Activated CD4-positive, alpha-beta memory T cell treated with anti-CD3 and anti-CD28 coated beads for 36 hours (primary cell): ENCODE measurements around the gene KDM2A. TPM values are rescaled to one million over a fixed set of nuclear protein-coding genes. Genes with fewer than 3 reads are reported as not detected.

ENCODE experiments used
- CTCF ChIA-PET: fragments of 350-600 bp; sonication (Branson Sonifier 250); formaldehyde crosslinking; loops from one replicate; lab custom pipeline; 2021; ENCODE audit warnings: antibody characterized with exemption, inconsistent platforms; lab: Charles Lee
- POLR2A ChIA-PET: fragments of 350-600 bp; sonication (Branson Sonifier 250); formaldehyde crosslinking; loops from one replicate; lab custom pipeline; 2021; ENCODE audit warnings: antibody characterized with exemption; lab: Charles Lee
- DNase-seq: peaks from one replicate; pipeline ENCODE4 v3.0.0-alpha.2; 2020
- H3K27ac Mint-ChIP-seq: one replicate; pipeline ENCODE4 v1.8.0; 2021; ENCODE audit warnings: mixed read lengths
- H3K27me3 Mint-ChIP-seq: one replicate; pipeline ENCODE4 v1.8.0; 2021; ENCODE audit warnings: mixed read lengths
- H3K36me3 Mint-ChIP-seq: one replicate; pipeline ENCODE4 v1.8.0; 2021; ENCODE audit warnings: mixed read lengths
- H3K4me1 Mint-ChIP-seq: one replicate; pipeline ENCODE4 v1.8.0; 2021; ENCODE audit warnings: low read depth, mixed read lengths
- H3K4me3 Mint-ChIP-seq: one replicate; pipeline ENCODE4 v1.8.0; 2021; ENCODE audit warnings: mild to moderate bottlenecking, mixed read lengths
- H3K9me3 Mint-ChIP-seq: one replicate; pipeline ENCODE4 v1.8.0; 2021; ENCODE audit warnings: mixed read lengths
- intact Hi-C: fragments of 100-400 bp; cut with micrococcal nuclease; formaldehyde crosslinking; loops from one replicate; pipeline ENCODE4 v1.15.1; 2023
- total RNA-seq, 2 experiments: library from RNA; stranded (reverse); gene quantifications; one replicate each; pipeline ENCODE4 v1.2.3, GENCODE V29; 2021

Gene KDM2A
- total RNA-seq, 2 experiments from 2014 or later, result 65.1 to 69.6 TPM

DNA sequence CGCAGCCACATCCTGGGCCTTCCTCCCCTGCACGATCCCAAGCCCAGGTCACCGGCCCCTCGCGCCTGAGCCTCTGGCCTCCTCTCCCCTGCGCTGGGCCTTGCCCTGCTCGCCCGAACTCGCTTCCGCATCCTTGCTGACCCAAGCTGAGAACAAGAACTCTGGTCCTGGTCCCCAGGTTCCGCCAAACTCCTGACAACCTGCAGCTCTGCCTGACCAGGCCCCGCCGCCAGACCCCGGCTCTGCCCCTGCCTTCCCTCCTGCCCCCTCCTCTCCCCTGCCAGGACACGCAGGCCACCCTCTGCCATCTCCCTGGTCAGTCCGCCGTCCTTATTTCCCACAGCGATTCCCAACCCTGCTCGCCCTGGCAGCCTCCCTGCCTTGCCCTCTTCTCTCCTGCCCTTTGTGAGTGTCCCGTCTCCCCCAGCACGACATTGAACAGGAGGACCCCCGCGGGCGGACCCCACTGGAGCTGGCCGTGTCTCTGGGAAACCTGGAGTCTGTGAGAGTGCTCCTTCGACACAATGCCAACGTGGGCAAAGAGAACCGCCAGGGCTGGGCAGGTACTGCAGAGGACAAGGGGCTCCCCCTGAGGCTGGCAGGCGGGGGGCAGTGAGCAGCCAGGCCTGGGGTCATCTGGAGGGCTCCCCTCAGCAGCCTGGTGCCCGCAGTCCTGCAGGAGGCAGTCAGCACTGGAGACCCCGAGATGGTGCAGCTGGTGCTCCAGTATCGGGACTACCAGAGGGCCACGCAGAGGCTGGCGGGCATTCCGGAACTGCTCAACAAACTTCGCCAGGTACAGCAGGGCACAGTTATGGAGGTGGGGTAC, 170.8 kb downstream of the KDM2A start:
- ChIA-PET POLR2A (interaction anchor here (0.9 to 5.8 kb wide), 7 partner anchors 12 to 112 kb away, joined by 3 to 72 read pairs (median 13); partner anchors contain the start of genes GRK2, PPP1CA and SSH3), CTCF (interaction anchor here (0.8 to 4.7 kb wide), 9 partner anchors 9 to 62 kb away, joined by 3 to 25 read pairs (median 7); no protein-coding TSS in a partner anchor)
- DNase-seq, result peak; percentile 40
- peak overlapping the region; percentile 88 for H3K4me3 Mint-ChIP-seq
- H3K4me1 Mint-ChIP-seq, result peaks cover 67% of the 10 kb centered on the region
- peak overlapping the region; percentile 84 for H3K27ac Mint-ChIP-seq
- H3K36me3 Mint-ChIP-seq, result peaks cover 39% of the 10 kb centered on the region
- H3K9me3 Mint-ChIP-seq, result no peaks in the 10 kb centered on the region
- H3K27me3 Mint-ChIP-seq, result no peaks in the 10 kb centered on the region
- intact Hi-C loops, result loop anchor here (2.0 to 5.0 kb wide), 2 partner anchors 49 to 197 kb away; no protein-coding TSS in a partner anchor

DNA sequence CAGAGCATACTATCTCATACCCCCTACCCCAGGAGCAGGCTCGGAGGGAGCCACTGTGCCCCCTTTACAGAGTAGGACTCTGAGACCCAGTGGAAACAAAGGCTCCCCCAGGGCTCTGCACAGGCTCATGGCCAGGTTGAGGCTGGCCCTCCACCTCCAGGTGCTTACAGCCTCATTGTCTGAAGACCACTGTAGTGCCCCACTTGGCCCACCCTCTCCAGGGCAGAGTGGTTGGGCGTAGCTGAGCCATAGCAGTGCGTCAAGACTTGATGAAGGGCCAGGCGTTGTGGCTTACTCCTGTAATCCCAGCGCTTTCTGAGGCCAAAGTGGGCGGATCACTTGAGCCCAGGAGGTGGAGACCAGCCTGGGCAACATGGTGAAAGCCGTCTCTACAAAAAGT, 171.7 kb downstream of the KDM2A start:
- Mint-ChIP-seq H3K4me1 (peaks cover 62% of the 10 kb centered on the region), H3K36me3 (peaks cover 43% of the 10 kb centered on the region), H3K9me3 (peaks cover 2% of the 10 kb centered on the region), H3K27ac (peak overlapping the region; percentile 84), H3K4me3 (no peak overlapping the region), H3K27me3 (no peaks in the 10 kb centered on the region)
- CTCF ChIA-PET, result interaction anchor here (1.1 to 4.7 kb wide), 4 partner anchors 20 to 66 kb away, joined by 3 to 22 read pairs (median 3); no protein-coding TSS in a partner anchor
- intact Hi-C loops, result no loop called here
- no peak for DNase-seq
- POLR2A ChIA-PET, result interaction anchor here (5.8 kb wide), 1 partner anchor 21 kb away, joined by 72 read pairs; the partner anchor contains the start of gene GRK2

DNA sequence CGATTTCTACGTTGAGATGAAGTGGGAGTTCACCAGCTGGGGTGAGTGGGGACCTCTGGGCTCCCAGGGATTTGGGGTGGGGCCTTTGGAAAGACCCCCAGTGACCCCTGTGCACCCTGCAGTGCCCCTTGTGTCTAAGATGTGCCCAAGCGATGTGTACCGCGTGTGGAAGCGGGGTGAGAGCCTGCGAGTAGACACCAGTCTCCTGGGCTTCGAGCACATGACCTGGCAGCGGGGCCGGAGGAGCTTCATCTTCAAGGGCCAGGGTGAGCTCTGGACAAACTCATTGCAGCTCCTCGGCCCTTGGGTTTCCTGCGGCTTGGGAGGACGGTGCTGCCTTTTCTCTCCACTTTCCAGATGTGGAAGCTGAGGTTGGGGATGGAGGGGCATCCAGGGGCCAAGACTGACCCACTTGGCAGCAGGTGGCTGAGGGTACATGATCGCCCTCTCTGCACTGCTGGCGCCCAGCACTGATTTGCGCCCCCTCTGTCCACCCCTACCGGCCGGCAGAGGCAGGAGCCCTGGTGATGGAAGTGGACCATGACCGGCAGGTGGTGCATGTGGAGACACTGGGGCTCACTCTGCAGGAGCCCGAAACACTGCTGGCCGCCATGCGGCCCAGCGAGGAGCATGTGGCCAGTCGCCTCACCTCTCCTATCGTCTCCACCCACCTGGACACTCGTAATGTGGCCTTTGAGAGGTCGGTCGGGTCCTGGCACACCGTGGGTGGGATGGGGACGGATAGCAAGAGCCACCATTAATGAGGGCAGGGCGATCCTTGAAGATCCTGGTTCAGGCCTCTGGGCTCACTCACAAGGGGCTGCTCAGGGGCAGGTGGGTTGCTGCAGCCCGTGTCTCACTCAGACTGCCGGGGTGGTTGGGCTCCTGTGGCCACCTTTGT, 172.7 kb downstream of the KDM2A start:
- H3K27ac Mint-ChIP-seq, result peak overlapping the region; percentile 5
- peaks cover 47% of the 10 kb centered on the region for H3K36me3 Mint-ChIP-seq
- no peak for DNase-seq
- H3K27me3 Mint-ChIP-seq, result no peaks in the 10 kb centered on the region
- peaks cover 10% of the 10 kb centered on the region for H3K9me3 Mint-ChIP-seq
- peaks cover 57% of the 10 kb centered on the region for H3K4me1 Mint-ChIP-seq
- POLR2A ChIA-PET, result interaction anchor here (5.8 kb wide), 1 partner anchor 22 kb away, joined by 72 read pairs; the partner anchor contains the start of gene GRK2
- CTCF ChIA-PET, result interaction anchor here (1.1 to 4.7 kb wide), 5 partner anchors 21 to 65 kb away, joined by 3 to 22 read pairs (median 4); no protein-coding TSS in a partner anchor
- intact Hi-C loops, result no loop called here
- H3K4me3 Mint-ChIP-seq, result peak overlapping the region; percentile 23

DNA sequence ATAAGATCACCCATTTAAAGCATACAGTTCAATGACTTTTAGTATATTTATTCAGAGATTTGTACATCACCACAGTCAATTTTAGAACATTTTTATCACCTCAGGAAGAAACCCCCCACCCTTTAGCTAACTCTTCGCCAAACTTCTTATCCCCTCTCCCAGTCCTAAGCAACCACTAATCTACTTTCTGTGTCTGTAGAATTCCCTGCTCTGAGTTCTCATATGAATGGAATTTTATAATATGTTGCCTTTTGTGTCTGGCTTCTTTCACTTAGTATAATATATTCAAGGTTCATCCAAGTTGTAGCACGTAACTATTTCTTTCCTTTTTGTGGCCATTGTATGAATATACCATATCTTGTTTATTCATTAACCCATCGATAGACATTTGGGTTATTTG, 173.6 kb downstream of the KDM2A start:
- ChIA-PET CTCF (interaction anchor here (1.3 to 2.2 kb wide), 6 partner anchors 25 to 90 kb away, joined by 3 to 15 read pairs (median 4); no protein-coding TSS in a partner anchor), POLR2A (interaction anchor here (1.0 to 2.1 kb wide), 5 partner anchors 10 to 53 kb away, joined by 3 to 6 read pairs (median 6); partner anchors contain the start of gene SSH3)
- Mint-ChIP-seq H3K27ac (peak overlapping the region; percentile 68), H3K4me1 (peaks cover 48% of the 10 kb centered on the region), H3K27me3 (no peaks in the 10 kb centered on the region), H3K36me3 (peaks cover 49% of the 10 kb centered on the region), H3K4me3 (no peak overlapping the region), H3K9me3 (peaks cover 13% of the 10 kb centered on the region)
- intact Hi-C loops, result loop anchor here (1.0 kb wide), 1 partner anchor 28 kb away; no protein-coding TSS in a partner anchor
- DNase-seq, result no peak

DNA sequence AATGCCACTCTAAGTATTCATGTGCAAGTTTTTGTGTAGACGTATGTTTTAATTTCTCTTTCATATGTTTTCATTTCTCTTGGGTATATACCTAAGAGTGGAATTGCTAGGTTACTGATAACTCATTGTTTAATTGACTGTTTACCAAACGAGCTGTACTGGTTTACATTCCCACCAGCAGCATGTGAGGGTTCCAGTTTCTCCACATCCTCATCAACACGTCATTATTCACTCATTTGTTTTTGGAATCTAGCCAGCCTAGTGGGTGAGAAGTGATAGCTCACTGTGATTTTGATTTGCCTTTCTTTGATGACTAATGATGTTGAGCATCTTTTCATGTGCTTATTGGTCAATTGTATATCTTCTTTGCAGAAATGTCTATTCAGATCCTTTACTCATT, 174.0 kb downstream of the KDM2A start:
- no peak for DNase-seq
- ChIA-PET CTCF (interaction anchor here (1.3 to 2.2 kb wide), 6 partner anchors 24 to 89 kb away, joined by 3 to 15 read pairs (median 4); no protein-coding TSS in a partner anchor), POLR2A (interaction anchor here (1.0 to 2.1 kb wide), 5 partner anchors 10 to 53 kb away, joined by 3 to 6 read pairs (median 6); partner anchors contain the start of gene SSH3)
- peak overlapping the region; percentile 68 for H3K27ac Mint-ChIP-seq
- intact Hi-C loops, result loop anchor here (1.0 kb wide), 1 partner anchor 29 kb away; no protein-coding TSS in a partner anchor
- peaks cover 44% of the 10 kb centered on the region for H3K4me1 Mint-ChIP-seq
- no peaks in the 10 kb centered on the region for H3K27me3 Mint-ChIP-seq
- H3K36me3 Mint-ChIP-seq, result peaks cover 53% of the 10 kb centered on the region
- H3K4me3 Mint-ChIP-seq, result no peak overlapping the region
- peaks cover 13% of the 10 kb centered on the region for H3K9me3 Mint-ChIP-seq

DNA sequence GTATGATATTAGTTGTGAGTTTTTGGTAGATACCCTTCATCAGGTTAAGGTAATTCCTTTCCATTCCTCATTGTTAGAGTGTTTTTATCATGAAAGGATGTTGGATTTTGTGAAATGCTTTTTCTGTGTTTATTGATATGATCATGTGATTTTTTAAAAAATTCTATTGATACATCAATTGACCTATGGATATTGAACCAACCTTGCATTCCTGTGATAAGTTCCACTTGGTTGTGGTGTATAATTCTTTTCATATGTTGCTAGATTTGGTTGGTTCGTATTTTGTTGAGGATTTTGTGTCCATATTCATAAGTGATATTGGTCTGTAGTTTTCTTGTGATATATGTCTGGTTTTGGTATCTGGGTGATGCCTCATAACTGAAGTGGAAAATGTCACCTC, 176.8 kb downstream of the KDM2A start:
- H3K4me1 Mint-ChIP-seq, result peaks cover 38% of the 10 kb centered on the region
- peaks cover 54% of the 10 kb centered on the region for H3K36me3 Mint-ChIP-seq
- H3K4me3 Mint-ChIP-seq, result no peak overlapping the region
- no peak for DNase-seq
- intact Hi-C loops, result no loop called here
- peaks cover 13% of the 10 kb centered on the region for H3K9me3 Mint-ChIP-seq
- no peaks in the 10 kb centered on the region for H3K27me3 Mint-ChIP-seq
- ChIA-PET CTCF (interaction anchor here (1.1 to 1.4 kb wide), 2 partner anchors 21 to 22 kb away, joined by 3 read pairs; no protein-coding TSS in a partner anchor), POLR2A (interaction anchor here (0.6 kb wide), 1 partner anchor 36 kb away, joined by 4 read pairs; no protein-coding TSS in a partner anchor)
- no peak overlapping the region for H3K27ac Mint-ChIP-seq

DNA sequence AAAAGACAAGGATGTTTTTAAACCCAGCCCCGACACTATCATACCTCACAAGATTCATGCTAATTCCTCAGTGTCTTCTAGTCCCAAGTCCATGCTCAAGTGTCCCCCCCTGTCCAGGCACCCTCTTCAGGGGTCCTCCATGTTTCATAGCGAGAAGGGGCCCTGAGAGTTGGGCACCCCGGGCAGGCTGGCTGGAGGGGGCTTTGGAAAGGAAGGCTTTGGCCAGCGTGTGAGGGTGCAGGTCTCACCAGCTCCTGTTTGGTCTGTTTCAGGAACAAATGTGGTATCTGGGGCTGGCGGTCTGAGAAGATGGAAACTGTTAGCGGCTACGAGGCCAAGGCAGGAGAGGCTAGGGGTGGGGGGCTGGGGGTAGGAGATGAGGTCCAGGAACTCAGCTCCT, 179.7 kb downstream of the KDM2A start:
- Mint-ChIP-seq H3K4me3 (no peak overlapping the region), H3K36me3 (peaks cover 48% of the 10 kb centered on the region), H3K27ac (no peak overlapping the region), H3K9me3 (peaks cover 13% of the 10 kb centered on the region), H3K4me1 (peaks cover 15% of the 10 kb centered on the region), H3K27me3 (no peaks in the 10 kb centered on the region)
- no peak for DNase-seq
- ChIA-PET POLR2A (interaction anchor here (0.6 to 1.6 kb wide), 3 partner anchors 28 to 96 kb away, joined by 3 to 5 read pairs (median 3); no protein-coding TSS in a partner anchor), CTCF (interaction anchor here (1.0 to 1.6 kb wide), 4 partner anchors 18 to 84 kb away, joined by 3 to 8 read pairs (median 6); no protein-coding TSS in a partner anchor)
- intact Hi-C loops, result no loop called here

DNA sequence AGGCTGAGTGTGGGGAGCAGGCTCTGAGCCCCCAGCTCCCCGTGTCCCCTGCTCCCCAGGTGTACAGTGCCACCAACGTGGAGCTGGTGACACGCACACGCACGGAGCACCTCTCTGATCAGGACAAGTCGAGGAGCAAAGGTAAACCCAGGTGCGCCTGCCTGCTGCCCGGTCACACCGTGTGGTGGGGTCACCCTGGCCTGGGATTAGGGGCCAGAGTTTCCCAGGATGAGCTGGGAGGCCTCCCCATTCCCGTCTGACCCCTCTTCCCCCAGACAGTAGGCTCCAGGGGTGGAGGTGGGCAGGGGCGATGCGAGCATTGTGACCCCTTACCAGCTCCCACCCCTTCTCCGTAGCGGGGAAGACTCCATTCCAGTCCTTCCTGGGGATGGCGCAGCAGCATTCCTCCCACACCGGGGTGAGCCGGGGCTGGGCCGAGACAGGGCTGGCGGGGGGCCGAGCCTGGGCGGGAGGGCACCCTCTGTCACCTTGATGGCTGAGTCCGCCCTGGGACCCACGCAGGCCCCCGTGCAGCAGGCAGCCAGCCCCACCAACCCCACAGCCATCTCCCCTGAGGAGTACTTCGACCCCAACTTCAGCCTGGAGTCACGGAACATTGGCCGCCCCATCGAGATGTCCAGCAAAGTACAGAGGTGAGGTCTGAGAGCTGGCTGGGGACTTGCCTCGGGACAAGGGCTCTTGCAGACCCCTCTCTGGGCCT, 180.6 kb downstream of the KDM2A start:
- ChIA-PET POLR2A (interaction anchor here (1.6 kb wide), 1 partner anchor 32 kb away, joined by 3 read pairs; no protein-coding TSS in a partner anchor), CTCF (interaction anchor here (1.5 to 1.6 kb wide), 2 partner anchors 18 to 83 kb away, joined by 7 to 8 read pairs; no protein-coding TSS in a partner anchor)
- intact Hi-C loops, result no loop called here
- H3K4me1 Mint-ChIP-seq, result peaks cover 14% of the 10 kb centered on the region
- DNase-seq, result no peak
- H3K27ac Mint-ChIP-seq, result no peak overlapping the region
- H3K36me3 Mint-ChIP-seq, result peaks cover 45% of the 10 kb centered on the region
- H3K27me3 Mint-ChIP-seq, result no peaks in the 10 kb centered on the region
- no peak overlapping the region for H3K4me3 Mint-ChIP-seq
- peaks cover 13% of the 10 kb centered on the region for H3K9me3 Mint-ChIP-seq

DNA sequence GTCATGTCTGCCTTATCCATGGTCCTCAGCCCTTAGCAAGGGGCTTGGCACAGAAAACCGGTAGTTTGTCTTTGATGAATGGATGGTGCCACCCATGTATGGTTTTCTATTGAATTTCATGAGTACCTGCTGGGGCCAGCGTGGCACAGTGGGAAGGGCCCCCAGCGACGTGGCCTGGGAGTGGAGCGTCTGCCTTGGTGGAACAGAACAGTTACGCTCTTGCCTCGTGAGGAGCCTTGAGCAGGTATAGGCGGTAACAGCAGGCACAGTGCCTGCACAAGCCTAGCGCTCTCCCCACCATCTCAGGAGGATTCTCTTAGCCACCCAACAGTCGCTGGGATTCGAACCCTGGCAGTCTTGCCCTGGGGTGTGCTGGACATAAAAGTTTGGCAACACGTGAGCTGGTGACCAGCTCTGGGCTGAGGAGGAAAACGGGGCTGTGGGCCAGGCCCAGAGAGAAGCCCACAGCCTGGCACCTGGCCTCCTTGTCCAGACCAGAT, 181.2 kb downstream of the KDM2A start:
- Mint-ChIP-seq H3K27ac (no peak overlapping the region), H3K36me3 (peaks cover 40% of the 10 kb centered on the region), H3K4me3 (no peak overlapping the region), H3K4me1 (peaks cover 17% of the 10 kb centered on the region), H3K9me3 (peaks cover 13% of the 10 kb centered on the region), H3K27me3 (no peaks in the 10 kb centered on the region)
- CTCF ChIA-PET, result interaction anchor here (1.3 kb wide), 1 partner anchor 17 kb away, joined by 4 read pairs; no protein-coding TSS in a partner anchor
- intact Hi-C loops, result no loop called here
- POLR2A ChIA-PET, result interaction anchor here (0.9 kb wide), 1 partner anchor 13 kb away, joined by 3 read pairs; no protein-coding TSS in a partner anchor
- DNase-seq, result no peak

DNA sequence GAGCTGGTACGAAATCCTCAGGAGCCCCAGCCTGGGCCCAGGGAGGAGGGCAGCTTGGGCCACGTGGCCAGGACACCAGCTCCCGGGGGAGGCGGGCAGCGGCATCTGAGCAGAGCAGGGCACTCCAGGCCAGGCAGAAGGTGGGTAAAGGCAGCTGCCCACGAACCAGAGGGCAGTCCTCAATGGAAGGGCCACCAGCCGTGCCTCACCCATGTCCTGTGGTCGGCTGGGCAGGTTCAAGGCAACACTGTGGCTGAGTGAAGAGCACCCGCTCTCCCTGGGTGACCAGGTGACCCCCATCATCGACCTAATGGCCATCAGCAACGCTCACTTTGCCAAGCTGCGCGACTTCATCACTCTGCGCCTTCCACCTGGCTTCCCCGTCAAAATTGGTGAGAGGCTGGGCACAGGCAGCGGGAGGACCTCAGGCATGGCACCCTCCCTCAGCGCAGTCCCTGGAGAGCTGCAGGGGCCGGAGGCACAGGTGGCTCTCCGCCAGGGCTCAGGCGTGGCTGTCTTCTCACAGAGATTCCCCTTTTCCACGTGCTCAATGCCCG, 181.8 kb downstream of the KDM2A start:
- DNase-seq, result no peak
- Mint-ChIP-seq H3K4me3 (no peak overlapping the region), H3K27ac (no peak overlapping the region), H3K4me1 (peaks cover 17% of the 10 kb centered on the region), H3K27me3 (no peaks in the 10 kb centered on the region), H3K36me3 (peaks cover 36% of the 10 kb centered on the region), H3K9me3 (peaks cover 11% of the 10 kb centered on the region)
- POLR2A ChIA-PET, result interaction anchor here (0.9 kb wide), 1 partner anchor 14 kb away, joined by 3 read pairs; no protein-coding TSS in a partner anchor
- CTCF ChIA-PET, result interaction anchor here (1.3 kb wide), 1 partner anchor 17 kb away, joined by 4 read pairs; no protein-coding TSS in a partner anchor
- intact Hi-C loops, result no loop called here
